OCI-LY1 (cell line): Measurements from ENCODE around the gene GALNT18.

Source experiments
- H2AFZ ChIP-seq: fragments of 200-600 bp; sonication (generic), shearing (Covaris generic); 2 replicates; pipeline ENCODE4 v1.6.0; 2014; ENCODE audit warnings: antibody characterized with exemption, mild to moderate bottlenecking, low read length
- H3F3A ChIP-seq: fragments of 200-600 bp; sonication (generic), shearing (Covaris generic); 2 replicates; pipeline ENCODE4 v1.6.0; 2014; ENCODE audit warnings: mild to moderate bottlenecking, antibody characterized with exemption, low read length, moderate library complexity; ENCODE audit not compliant: insufficient read depth
- H3K27ac ChIP-seq: fragments of 200-600 bp; sonication (generic); 2 replicates; pipeline ENCODE4 v1.5.1; 2014; ENCODE audit warnings: low read length, mixed run types, mild to moderate bottlenecking, low read depth; ENCODE audit not compliant: poor library complexity, severe bottlenecking
- H3K27me3 ChIP-seq: fragments of 200-600 bp; sonication (generic); 2 replicates; pipeline ENCODE4 v1.6.0; 2014; ENCODE audit warnings: antibody characterized with exemption, mild to moderate bottlenecking, low read length, moderate library complexity; ENCODE audit not compliant: insufficient read depth
- H3K36me3 ChIP-seq: fragments of 200-600 bp; sonication (generic); 2 replicates; pipeline ENCODE4 v1.6.1; 2014; ENCODE audit warnings: mild to moderate bottlenecking, antibody characterized with exemption, low read length, moderate library complexity, mixed read lengths; ENCODE audit not compliant: insufficient read depth
- H3K4me1 ChIP-seq: fragments of 200-600 bp; sonication (generic); 2 replicates; pipeline ENCODE4 v1.5.1; 2014; ENCODE audit warnings: mild to moderate bottlenecking, low read length, moderate library complexity; ENCODE audit not compliant: insufficient read depth, severe bottlenecking
- H3K4me2 ChIP-seq: fragments of 200-600 bp; sonication (generic), shearing (Covaris generic); 2 replicates; pipeline ENCODE4 v1.6.1; 2014; ENCODE audit warnings: low read length
- H3K4me3 ChIP-seq: fragments of 200-600 bp; sonication (generic); 2 replicates; pipeline ENCODE4 v1.5.1; 2014; ENCODE audit warnings: low read length, low read depth, mild to moderate bottlenecking, mixed read lengths; ENCODE audit not compliant: poor library complexity, severe bottlenecking
- H3K79me2 ChIP-seq: fragments of 200-600 bp; shearing (Covaris generic); 2 replicates; pipeline ENCODE4 v1.6.1; 2016; ENCODE audit warnings: mixed run types, low read length, mixed read lengths; ENCODE audit not compliant: insufficient read depth
- H3K9ac ChIP-seq: fragments of 200-600 bp; sonication (generic), shearing (Covaris generic); 2 replicates; pipeline ENCODE4 v1.6.1; 2014; ENCODE audit warnings: mild to moderate bottlenecking, low read length, mixed read lengths
- H3K9me2 ChIP-seq: fragments of 200-600 bp; sonication (generic), shearing (Covaris generic); 2 replicates; pipeline ENCODE4 v1.6.1; 2014; ENCODE audit warnings: low read depth, mild to moderate bottlenecking, low read length, mixed read lengths
- H3K9me3 ChIP-seq: fragments of 200-600 bp; shearing (Covaris generic); 2 replicates; pipeline ENCODE4 v1.6.1; 2014; ENCODE audit warnings: low read length, mixed read lengths
- H4K20me1 ChIP-seq: fragments of 200-600 bp; sonication (generic), shearing (Covaris generic); 2 replicates; pipeline ENCODE4 v1.6.0; 2016; ENCODE audit warnings: mild to moderate bottlenecking, low read length; ENCODE audit not compliant: insufficient read depth
- CTCF ChIP-seq: fragments of 200-600 bp; sonication (generic), shearing (Covaris generic); IDR thresholded peaks from 2 replicates; pipeline ENCODE4 v1.5.1; 2017; ENCODE audit warnings: mild to moderate bottlenecking, antibody characterized with exemption, low read length, moderate library complexity, mixed read lengths
- EZH2 ChIP-seq: fragments of 200-600 bp; sonication (generic), shearing (Covaris generic); IDR thresholded peaks from 2 replicates; pipeline ENCODE4 v1.8.0; 2017; ENCODE audit warnings: borderline replicate concordance, mixed run types, mild to moderate bottlenecking, antibody characterized with exemption, low read length, moderate library complexity, mixed read lengths

GALNT18 gene

DNA sequence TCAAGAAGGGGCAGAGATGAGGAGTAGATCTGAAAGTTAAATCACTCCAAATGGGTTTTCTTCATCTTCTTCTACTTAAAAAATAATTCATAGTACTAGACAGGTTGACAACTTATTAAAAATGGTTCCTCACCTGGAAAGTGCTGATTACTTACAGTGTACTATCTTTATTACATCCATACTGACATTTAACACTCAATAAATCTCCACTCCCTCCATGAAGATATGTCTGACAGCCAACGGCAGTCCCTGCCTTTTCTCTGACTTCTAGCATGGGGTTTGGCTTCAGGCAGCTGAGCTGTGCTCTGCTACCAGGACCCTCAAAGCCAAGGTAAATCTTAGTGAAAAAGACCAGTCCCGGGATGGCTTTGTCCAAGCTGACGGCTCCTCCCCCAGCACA lies 135.4 kb downstream of the GALNT18 start:
- Histone ChIP-seq H3K36me3 (no peaks in the 10 kb centered on the region), H3K9ac (no peak overlapping the region), H3K9me2 (no peaks in the 10 kb centered on the region), H2AFZ (no peak overlapping the region), H3K27ac (no peak overlapping the region), H4K20me1 (no peaks in the 10 kb centered on the region), H3K4me2 (no peak overlapping the region), H3K4me1 (no peaks in the 10 kb centered on the region), H3K4me3 (no peak overlapping the region), H3K9me3 (no peaks in the 10 kb centered on the region), H3F3A (no peaks in the 10 kb centered on the region), H3K79me2 (no peaks in the 10 kb centered on the region), H3K27me3 (no peaks in the 10 kb centered on the region)
- TF ChIP-seq EZH2 (no peak), CTCF (no peak)

- no peaks in the 10 kb centered on the region for H3K9me2 ChIP-seq
- H3K27ac ChIP-seq = no peak overlapping the region
- H3K36me3 ChIP-seq = no peaks in the 10 kb centered on the region
- no peak overlapping the region for H3K9ac ChIP-seq
- H4K20me1 ChIP-seq = no peaks in the 10 kb centered on the region
- no peak for TF ChIP-seq CTCF
- no peak for TF ChIP-seq EZH2
- no peak overlapping the region for H3K4me2 ChIP-seq
- H3K27me3 ChIP-seq = no peaks in the 10 kb centered on the region
- H3K79me2 ChIP-seq = no peaks in the 10 kb centered on the region
- H3K4me3 ChIP-seq = no peak overlapping the region
- no peaks in the 10 kb centered on the region for H3K9me3 ChIP-seq
- H3F3A ChIP-seq = no peaks in the 10 kb centered on the region
- no peak overlapping the region for H2AFZ ChIP-seq
- H3K4me1 ChIP-seq = no peaks in the 10 kb centered on the region
Measured at GRCh38 chr11:11486002-11486401, 135.8 kb downstream of the GALNT18 start.

- no peaks in the 10 kb centered on the region for H3K4me1 ChIP-seq
- H3K4me2 ChIP-seq = no peak overlapping the region
- no peak overlapping the region for H2AFZ ChIP-seq
- no peaks in the 10 kb centered on the region for H3K9me3 ChIP-seq
- no peak overlapping the region for H3K9ac ChIP-seq
- no peaks in the 10 kb centered on the region for H3K36me3 ChIP-seq
- no peaks in the 10 kb centered on the region for H3K79me2 ChIP-seq
- no peaks in the 10 kb centered on the region for H3K9me2 ChIP-seq
- H3K4me3 ChIP-seq = no peak overlapping the region
- TF ChIP-seq EZH2 (no peak), CTCF (no peak)
- H3K27me3 ChIP-seq = no peaks in the 10 kb centered on the region
- no peak overlapping the region for H3K27ac ChIP-seq
- no peaks in the 10 kb centered on the region for H3F3A ChIP-seq
- no peaks in the 10 kb centered on the region for H4K20me1 ChIP-seq
Measured at GRCh38 chr11:11483627-11484026, 138.2 kb downstream of the GALNT18 start.
